GM10248 (cell line): ENCODE data around the gene DHX15.

Source experiments
- CTCF ChIA-PET: fragments of 300-600 bp; sonication (Branson Sonifier 250); formaldehyde crosslinking; extraction: SDS; loops from one replicate; lab custom pipeline; 2021; ENCODE audit warnings: antibody characterized with exemption; lab: Yijun Ruan, JAX
- POLR2A ChIA-PET: fragments of 350-650 bp; sonication (Branson Sonifier 250); formaldehyde crosslinking; extraction: SDS; loops from one replicate; lab custom pipeline; 2020; ENCODE audit warnings: antibody characterized with exemption; lab: Yijun Ruan, JAX
- DNase-seq: peaks from one replicate; pipeline ENCODE4 v3.0.0; 2012; ENCODE audit errors: extremely low spot score
- CTCF ChIP-seq: IDR thresholded peaks from 2 replicates; pipeline ENCODE4 v1.5.1; 2012; ENCODE audit warnings: mild to moderate bottlenecking, low read depth; ENCODE audit errors: extremely low read depth, missing control alignments, control extremely low read depth

DHX15 gene

GRCh38 chr4:24559032-24559821 is 25.1 kb downstream of the DHX15 start:
- POLR2A ChIA-PET = no interaction called here
- no peak for TF ChIP-seq CTCF
- CTCF ChIA-PET = interaction anchor here (0.5 to 2.5 kb wide), 3 partner anchors 8 to 14 kb away, joined by 3 to 14 read pairs (median 4); no protein-coding TSS in a partner anchor
- no peak for DNase-seq

- no peak for DNase-seq
- CTCF ChIA-PET = interaction anchor here (1.0 to 2.5 kb wide), 9 partner anchors 8 to 19 kb away, joined by 3 to 14 read pairs (median 4); no protein-coding TSS in a partner anchor
Measured at GRCh38 chr4:24557026-24558025, 27.0 kb downstream of the DHX15 start.

DNA sequence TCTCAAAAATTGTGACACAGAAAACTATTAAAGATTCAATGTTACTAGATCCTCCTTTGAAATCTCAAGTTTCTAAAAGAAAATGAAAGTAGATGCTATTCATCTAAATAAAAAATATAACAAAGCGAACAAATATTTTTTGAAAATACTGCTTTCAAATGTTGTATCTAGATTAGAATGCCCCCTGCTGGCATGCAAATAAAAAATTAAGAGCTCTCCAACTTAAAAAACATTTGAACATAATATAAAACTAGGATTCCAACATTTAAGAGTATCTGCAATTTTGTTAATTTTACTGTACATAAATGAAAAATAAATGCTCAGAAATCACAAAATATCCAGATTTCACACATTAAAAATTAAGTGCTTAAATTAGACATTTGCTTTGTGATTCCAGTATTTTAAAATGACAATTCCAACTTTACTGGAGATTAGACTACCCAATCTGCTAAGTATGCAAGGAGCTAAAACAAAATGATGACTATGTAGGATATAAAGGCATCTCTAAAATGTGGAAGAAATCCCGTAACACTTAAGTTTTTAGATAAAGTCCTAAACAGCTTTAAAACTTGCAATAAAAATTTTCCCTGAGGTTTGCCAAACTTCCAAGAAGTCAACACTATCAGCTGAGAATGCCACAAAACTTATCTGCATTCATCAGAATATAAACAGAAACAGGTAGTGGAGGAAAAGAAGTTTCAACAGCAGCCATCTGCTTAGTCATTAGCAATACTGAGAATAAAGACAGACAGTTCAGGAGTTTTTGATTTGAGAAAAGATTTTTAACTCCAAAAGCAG is 32.7 kb downstream of the DHX15 start:
- DNase-seq = no peak
- ChIA-PET CTCF (interaction anchor here (0.9 to 5.4 kb wide), 8 partner anchors 8 to 33 kb away, joined by 3 to 28 read pairs (median 4); partner anchors contain the start of gene DHX15), POLR2A (no interaction called here)
- no peak for TF ChIP-seq CTCF

More at GRCh38 chr4:24557026-24558025, 27.0 kb downstream of the DHX15 start:
- POLR2A ChIA-PET = interaction anchor here (0.6 kb wide), 1 partner anchor 27 kb away, joined by 3 read pairs; the partner anchor contains the start of gene DHX15
- TF ChIP-seq CTCF = no peak

DNA sequence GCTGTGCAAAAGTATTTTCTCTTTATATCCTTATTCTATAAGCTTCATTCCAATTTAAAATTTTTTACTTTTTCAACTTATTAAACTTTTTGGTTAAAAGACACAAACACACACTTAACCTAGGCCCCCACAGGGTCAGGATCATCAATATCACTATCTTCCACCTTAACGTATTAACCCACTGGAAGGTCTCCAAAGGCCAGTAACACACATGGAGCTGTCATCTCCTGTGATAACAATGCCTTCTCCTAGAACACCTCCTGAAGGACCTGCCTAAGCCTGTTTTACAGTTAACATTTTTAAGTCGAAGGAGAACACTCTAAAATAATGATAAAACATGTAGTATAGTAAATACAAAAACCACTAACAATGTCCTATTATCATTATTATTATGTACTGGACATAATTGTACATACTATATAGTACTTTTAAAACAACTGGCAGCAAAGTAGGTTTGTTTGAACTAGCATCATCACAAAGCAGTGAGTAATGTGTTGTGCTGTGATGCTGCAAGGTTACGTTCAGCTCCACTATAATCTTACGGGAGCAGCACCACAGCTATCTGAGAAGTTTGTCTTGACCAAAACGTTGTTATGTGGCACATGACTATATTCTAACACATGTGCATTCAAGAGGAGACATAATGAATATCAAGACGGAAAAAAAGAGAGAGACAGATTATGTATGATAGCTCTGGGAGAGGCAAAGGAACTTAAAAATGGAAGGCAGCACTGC is 33.7 kb downstream of the DHX15 start:
- POLR2A ChIA-PET = no interaction called here
- DNase-seq = no peak
- CTCF ChIA-PET = interaction anchor here (1.1 to 5.4 kb wide), 7 partner anchors 9 to 34 kb away, joined by 3 to 28 read pairs (median 4); partner anchors contain the start of gene DHX15
- no peak for TF ChIP-seq CTCF

GRCh38 chr4:24547979-24548378 is 36.4 kb downstream of the DHX15 start:
- CTCF ChIA-PET = interaction anchor here (1.1 to 2.1 kb wide), 4 partner anchors 10 to 18 kb away, joined by 5 to 6 read pairs (median 6); no protein-coding TSS in a partner anchor

More at GRCh38 chr4:24547979-24548378, 36.4 kb downstream of the DHX15 start:
- TF ChIP-seq CTCF = no peak
- DNase-seq = no peak
- POLR2A ChIA-PET = no interaction called here
